Esophagus muscularis mucosa (tissue), 3 donors: ENCODE data around the gene IL9.

Source experiments
- POLR2A ChIP-seq: fragments of 450-650 bp; IDR thresholded peaks from one replicate; pipeline ENCODE4 v1.6.1; 2017; ENCODE audit warnings: antibody characterized with exemption, moderate library complexity, mild to moderate bottlenecking, low read depth
- TF ChIP-seq, protein P1 (sequence below), 3 experiments: fragments of 200-600 bp in 2 of 3; fragments of 450-650 bp in 1 of 3; sonication (generic) in 2 of 3; IDR thresholded peaks; one replicate each; pipeline ENCODE4 v1.5.1; 2017 to 2019; ENCODE audit warnings: antibody characterized with exemption in 3 of 3, mild to moderate bottlenecking in 2 of 3, moderate library complexity in 1 of 3

DNA sequence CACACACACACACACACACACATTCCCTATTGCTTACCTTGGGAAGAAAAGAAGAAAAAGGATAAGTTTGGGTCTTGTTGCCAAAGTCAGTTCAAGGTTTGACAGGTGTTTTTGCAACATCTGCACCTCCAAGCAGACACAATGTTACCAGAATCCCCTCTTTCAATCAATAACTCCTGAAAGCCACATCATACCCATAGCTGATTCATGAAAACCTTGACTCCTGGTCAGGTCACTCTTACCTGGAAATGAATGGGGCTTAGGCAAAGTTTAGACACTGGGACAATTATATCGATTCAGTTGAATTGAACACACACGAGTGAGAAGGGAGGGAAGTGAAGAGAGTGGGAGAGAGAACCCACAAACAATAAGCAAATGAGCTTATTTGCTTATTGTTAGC lies 27.0 kb downstream of the IL9 start:
- TF ChIP-seq, protein P1, sequence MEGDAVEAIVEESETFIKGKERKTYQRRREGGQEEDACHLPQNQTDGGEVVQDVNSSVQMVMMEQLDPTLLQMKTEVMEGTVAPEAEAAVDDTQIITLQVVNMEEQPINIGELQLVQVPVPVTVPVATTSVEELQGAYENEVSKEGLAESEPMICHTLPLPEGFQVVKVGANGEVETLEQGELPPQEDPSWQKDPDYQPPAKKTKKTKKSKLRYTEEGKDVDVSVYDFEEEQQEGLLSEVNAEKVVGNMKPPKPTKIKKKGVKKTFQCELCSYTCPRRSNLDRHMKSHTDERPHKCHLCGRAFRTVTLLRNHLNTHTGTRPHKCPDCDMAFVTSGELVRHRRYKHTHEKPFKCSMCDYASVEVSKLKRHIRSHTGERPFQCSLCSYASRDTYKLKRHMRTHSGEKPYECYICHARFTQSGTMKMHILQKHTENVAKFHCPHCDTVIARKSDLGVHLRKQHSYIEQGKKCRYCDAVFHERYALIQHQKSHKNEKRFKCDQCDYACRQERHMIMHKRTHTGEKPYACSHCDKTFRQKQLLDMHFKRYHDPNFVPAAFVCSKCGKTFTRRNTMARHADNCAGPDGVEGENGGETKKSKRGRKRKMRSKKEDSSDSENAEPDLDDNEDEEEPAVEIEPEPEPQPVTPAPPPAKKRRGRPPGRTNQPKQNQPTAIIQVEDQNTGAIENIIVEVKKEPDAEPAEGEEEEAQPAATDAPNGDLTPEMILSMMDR (IDR thresholded peaks at IDR 0.05) = no peak
- TF ChIP-seq POLR2A = no peak
